NCI-H524 treated with DMSO at 0.1 percent for 48 hours (cell line): ENCODE data around the gene LRP2.
"Not testable (repeated sequence)": the region's sequence is repeated elsewhere in the genome, so short reads cannot be mapped to it uniquely, and the experiment has no call there.

Experiments used
- DNase-seq: peaks from one replicate; lab custom pipeline; 2025; lab: John Stamatoyannopoulos, UW

The LRP2 gene

DNA sequence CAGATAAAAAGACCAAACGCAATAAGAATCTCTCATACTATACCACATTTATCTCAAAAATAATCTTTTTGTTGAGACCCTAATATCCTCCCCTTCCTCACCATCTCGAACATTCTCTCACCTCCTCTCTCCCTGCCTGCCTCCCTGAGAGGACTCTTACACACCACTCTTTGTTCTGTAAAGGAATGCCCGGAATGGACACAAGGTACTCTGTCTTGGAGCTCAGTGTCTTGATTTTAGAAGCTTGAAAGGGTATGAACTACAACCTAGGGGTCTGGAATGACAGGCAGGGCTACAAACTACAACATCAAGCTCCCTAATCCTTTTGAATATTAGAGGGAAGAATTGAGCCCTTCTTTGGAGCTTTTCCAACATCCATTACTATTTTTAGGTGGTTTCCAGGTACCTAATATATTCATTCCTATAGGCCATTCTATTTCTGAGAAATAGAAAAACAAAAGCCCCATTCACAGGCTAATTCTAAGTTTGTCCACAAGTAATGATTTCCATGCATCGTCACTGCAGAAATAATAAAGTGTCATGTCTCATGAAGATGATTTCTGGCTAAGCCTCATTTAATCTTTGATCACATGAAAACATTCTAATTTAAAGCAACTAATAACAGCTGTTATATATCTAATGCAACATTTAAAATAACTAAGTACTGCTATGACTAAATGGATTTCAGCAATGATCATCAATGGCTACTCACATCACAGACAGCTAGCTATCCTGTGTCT, 60.6 kb downstream of the LRP2 start:
- DNase-seq, result no peak

DNA sequence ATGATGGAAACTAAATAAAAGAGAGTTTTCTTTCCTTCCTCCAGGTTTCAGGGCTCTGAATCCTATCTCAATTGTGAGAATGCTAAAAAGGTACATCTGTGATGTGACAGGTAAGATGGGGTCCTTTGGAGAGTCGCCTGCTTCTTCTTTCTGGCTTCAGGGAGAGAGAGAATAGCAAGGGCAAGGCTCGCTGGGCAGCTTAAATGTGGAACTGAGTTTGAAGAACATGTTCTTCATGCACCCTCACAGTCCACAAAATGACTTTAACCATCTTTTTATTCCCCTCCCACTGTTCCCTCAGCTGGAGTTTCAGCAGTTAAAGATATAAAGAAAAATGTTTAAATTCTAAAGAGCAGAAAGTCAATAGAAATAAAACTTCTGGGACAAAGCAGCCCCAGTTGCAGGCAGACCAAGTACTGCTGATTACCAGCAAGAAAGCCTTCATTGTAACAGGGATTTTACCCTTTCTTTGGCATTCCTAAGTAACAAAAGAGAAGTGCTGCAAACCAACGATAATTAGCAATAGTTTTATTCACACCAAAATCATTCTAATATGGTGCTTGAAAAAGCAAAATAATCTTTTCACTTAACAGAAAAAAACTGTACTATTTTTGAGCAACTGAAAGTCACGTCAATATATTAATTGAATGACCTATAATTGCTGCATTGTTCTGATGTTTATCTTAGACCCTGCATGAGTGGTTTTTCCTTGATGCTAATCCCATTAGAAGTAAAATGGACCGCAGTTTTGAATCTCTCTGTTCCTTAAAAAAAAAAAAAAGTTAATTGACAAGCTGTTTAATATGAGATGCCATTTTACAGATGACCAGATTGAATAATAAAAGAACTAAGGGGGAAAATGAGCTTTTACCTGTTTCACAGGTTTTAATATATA, 61.5 kb downstream of the LRP2 start:
- DNase-seq, result no peak

DNA sequence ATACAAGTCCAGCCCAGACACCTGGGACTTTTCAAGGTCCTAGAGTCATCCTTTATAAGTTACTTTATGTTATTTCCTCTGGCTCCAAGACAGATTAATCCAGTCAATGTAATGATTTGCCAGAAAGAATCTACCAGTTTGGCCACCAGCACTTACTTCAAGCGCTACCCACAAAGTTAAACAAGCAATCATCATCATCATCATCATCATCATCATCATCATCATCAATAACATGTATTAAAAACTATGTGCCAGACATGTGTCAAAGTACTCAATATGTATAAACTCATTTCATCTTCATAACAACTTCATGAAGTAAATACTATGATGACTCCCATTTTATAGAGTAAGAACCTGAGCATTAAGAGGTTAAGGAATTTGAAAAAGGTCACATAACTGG, 64.3 kb downstream of the LRP2 start:
- DNase-seq, result no peak

DNA sequence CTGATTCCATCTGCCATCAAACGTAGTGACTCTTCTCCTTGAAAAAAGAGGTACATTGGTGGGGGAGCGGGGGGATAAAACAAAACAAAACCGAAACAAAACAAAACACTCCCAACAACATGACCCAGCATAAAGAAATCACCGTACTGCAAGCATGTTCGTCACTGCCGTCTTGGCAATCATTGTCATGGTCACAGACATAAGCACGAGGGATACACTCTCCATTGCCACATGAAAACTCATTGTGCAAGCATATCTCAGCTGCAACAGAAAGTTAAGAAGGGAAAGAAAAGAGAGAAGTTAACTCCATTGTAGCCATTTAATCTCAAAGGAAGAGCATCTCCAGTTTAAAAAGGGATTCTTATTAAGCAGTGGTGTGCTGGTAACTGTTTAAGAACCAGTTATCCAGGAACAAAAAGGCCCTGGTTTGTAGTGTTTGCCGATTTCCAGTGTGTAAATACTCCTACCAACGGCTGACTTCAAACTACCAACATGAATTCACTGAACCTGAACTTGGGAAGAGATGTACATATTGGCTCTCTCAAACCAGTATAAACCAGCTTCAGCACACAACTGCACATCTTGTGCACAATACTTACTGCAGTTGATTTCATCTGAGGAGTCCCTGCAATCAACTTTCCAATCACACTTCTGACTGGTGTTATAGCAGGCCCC, 68.2 kb downstream of the LRP2 start:
- DNase-seq, result no peak

DNA sequence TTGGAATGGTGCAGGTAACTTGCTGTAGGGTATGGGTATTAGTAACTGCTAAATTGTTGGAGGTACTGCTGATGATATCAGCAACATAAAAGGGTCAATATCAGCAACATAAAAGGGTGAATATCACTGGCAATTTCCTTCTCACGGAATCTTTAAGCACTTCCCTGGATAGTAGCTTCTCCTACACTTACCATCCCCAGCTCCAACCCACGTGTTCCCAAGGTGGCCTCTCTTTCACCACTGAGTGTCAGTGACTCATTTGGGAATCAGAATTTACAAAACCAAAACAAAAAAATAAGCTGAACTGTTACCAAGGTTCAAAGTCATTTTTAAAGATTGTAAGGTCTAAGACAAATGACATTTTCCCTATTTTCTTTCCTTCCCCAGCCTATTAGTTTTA, 70.8 kb downstream of the LRP2 start:
- DNase-seq, result no peak

DNA sequence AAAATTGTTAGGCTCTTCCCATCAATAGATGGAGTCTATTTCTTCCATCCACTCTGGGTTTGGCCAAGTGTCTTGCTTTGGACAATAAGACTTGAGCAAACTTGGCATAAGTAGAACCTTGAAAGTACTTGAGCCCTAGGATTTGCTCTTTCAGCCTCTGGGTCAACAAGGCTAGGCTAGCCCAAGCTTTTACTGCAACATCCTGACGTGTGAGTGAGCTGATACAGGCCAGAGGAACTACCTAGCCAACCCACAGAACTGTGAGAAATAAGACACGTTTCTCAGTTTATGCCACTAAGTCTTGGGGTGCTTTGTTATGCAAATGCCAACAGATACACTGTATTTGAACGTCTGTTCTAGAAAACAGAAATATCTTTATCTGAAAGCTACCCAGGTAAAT, 71.9 kb downstream of the LRP2 start:
- no peak for DNase-seq

DNA sequence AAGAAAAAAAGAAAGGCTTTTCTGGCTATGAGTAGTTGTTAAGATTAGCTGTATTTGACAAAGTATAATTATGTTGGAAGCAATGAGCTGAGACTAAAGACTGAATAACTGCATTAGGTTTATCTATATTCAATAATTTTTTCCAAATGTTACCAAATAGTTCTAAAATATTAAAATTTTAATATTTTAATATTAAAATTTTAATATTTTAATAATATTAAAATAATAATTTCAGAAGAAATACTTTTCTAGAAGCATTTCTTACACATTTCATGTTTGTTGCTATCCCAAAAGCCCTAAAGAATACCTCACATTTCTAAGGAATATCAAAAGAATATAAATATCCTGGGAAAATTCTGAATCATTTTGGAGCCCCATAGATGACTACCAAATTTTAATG, 74.7 kb downstream of the LRP2 start:
- no peak for DNase-seq

DNA sequence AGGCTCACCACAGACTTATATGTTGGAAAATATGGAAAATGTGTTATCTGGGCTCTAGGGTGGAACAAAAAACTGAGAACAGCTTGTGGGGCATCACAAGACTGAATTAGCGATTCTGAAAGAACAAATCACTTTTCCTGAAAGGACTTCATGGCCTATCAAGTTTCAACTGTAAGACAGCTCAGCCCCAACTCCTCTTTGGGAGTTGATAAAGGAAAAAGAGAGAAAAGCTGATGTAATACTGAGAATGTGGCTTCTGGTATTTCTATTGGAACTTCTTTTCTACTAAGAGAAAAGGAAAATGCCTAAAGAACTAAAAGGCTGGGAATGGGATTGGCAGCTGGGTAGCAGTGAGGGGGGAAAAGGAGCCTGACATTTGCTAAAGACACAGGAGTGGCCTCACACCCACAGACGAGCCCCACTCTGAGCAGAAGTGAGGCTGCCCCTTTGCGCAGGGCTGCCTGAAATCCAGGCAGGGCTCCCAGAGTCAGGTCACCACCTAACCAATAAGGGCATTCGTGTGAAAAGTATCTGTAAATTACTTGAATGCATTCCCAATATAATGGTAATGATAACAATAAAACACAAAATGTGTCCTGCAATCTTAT, 75.6 kb downstream of the LRP2 start:
- no peak for DNase-seq

DNA sequence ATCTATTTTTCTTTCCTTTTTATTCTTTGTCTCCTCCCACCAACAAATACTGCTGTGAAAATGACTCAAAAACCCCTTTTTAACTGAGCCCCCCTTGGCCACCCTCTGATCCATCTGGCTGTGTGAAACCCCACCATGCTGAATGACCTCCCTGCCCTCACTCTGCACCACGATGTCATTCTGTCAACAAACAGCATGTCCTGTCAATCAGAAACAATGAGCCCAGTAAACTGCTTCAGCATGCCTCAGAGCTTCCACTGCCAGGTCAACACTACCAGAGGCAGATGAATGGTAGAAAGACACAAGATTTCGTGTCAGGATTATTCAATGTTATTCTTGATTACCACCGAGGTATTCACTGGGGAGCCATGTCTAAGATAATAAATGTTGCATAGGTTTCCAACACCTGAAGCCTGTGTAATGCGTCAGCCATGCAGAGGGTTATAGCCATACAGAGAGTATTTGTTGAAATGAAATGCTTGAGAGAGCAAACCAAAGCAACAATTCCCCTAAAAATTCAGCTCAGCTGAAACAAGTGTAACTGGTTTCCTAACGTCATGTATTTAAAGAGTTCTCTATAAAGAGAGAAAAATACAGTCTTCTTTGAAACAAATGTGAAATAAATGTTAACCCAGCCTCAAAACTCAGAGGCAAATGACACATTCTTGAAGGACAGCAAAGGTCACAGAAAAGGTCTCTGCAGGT, 76.7 kb downstream of the LRP2 start:
- no peak for DNase-seq

DNA sequence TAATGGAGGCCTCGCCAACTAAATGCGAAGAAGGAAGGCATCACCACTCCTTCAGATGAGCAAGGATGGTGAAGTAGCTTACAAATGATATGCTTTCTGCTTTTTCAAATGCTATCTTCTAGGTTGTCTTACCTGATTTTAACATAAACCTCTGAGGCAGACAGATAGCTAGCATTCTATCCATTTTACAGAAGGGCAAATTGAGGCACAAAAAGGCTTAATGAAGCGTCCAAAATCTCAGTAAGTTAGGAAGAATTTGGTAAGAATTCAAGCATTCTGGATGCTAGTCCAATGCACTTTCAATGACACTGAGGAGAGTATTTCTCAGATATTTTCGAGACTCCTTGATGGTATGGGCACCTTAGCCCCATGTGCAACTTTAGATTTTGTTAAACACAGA, 81.8 kb downstream of the LRP2 start:
- DNase-seq, result no peak

DNA sequence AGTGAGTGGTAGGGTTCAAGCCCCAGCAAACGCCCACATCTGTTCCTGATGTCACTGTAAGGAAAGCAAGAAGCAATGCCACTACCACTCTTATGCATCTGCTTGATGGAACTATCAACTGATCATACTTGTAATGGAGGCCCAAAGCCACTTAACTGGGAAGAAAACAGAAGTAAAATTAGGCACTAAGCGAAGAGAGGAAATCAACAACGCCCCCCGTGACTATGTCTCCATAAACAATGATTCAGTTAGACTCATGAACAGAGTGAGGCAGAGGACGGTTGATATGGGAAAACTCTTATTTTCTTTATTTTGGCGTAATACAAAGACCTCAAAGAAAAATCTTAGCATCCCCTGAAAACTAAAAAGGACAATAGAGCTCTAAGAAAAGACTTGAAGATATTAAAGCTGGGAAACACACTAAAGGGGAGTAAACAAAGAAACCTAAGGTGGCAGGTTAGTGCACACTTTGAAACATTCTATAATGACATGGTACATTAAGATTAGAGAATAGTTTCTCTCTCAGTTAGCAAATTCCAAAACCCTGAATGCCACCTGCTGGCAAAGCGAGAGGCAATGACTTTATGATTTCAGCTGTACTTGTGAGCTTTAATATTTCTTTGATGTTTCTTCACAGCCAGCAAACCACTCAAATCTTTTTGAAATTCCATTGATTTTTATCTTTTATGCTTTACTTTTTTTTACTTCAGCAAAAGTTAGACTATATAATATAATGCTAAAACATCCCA, 86.5 kb downstream of the LRP2 start:
- no peak for DNase-seq

DNA sequence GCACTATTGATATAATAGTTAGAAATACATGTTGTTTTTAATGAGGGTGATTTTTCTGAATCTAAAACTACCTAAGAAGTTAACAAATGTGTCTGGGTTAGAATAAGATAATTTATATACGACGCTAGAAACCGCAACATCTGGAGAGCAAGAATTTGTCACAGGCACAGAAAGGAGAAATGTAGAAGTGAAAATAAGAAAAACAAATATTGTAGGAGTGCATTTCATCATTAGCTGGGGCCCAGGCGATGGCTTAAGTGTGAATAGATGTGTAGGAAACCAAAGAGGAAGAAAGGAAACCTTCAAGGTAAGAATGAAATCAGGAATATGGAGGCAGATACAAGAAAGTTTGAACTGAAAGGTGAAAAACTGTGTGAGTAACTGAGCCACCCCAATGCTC, 90.3 kb downstream of the LRP2 start:
- no peak for DNase-seq

DNA sequence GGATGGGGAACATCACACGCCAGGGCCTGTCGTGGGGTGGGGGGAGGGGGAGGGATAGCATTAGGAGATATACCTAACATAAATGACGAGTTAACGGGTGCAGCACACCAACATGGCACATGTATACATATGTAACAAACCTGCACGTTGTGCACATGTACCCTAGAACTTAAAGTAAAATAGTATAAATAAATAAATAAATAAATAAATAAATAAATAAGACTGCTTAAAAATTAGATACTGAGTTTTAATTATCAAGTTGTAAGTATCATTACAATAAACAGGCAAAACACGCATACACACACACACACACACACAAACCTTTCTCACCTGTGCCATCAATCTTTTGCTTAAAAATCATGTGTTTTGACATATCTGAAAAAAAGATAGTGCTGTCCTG, 91.8 kb downstream of the LRP2 start:
- not testable (repeated sequence) for DNase-seq

DNA sequence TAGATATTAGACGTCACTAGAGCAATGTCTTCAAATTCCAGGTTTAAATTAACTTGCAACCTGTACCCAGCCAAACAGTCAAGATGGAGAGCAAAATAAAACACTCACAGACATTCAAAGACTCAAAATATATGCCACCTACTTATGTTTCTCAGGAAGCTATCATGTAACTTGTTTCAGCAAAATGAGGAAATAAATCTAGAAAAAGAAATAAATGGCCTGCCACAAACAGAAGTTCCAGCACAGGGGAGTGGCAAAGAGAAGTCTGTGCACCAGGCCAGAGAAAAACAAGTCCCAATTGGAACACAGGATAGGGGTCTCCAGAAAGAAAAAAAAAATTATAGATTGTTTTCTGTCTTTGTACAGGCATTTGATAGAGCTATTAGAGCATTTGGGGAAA, 96.7 kb downstream of the LRP2 start:
- DNase-seq, result no peak

DNA sequence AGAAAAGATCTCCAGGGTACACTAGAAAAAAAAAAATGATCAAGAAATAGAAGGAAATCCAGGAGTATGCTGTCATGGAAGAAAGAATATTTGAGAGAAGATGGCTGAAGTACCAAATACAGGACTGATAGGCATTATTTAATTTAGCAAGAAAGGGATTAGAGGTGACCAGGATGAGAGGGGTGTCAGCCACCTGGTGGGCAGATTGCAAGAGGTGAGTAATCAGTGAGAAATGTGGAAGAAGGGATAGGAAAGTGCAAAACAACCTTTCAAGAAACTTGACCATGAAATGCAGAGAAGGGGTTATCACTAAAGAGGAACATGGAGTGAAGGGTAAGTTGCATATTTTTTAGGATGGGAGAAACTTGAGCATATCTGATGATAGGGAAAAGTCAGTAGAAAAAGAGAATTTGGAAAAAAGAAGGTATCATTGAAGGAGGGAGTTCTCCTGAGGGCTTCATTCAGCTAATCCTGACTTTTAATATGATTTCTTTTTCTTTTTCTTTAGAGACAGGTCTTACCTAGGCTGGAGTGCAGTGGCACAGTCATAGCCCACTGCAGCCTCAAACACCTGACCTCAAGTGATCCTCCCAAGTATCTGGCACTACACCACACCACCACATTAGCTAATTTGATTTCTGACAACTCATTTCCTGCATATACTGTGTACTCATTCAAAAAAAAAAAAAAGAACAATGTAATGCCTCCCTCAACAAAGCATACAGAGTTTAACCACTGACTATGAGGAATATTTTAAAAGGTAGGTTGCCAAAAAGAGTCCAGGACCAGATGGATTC, 101.3 kb downstream of the LRP2 start:
- no peak for DNase-seq

DNA sequence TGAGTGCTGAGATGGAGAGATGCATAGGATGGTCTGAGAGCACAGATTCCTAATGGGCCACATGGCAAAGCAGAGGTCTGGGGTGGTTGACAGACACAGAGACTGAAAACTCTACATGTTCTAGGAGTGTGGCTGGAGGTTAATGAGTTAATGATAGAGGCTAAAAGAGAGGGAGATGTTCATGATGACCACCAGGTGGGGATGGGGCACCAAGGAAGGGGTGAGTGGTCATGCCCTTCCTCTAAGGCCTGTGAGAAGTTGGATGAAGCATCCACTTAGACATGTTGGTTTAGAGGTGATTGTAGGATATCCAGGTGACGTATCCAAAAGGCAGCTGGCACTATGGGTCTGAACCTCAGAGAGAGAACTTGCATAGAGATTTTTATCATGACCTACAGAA, 102.1 kb downstream of the LRP2 start:
- no peak for DNase-seq

DNA sequence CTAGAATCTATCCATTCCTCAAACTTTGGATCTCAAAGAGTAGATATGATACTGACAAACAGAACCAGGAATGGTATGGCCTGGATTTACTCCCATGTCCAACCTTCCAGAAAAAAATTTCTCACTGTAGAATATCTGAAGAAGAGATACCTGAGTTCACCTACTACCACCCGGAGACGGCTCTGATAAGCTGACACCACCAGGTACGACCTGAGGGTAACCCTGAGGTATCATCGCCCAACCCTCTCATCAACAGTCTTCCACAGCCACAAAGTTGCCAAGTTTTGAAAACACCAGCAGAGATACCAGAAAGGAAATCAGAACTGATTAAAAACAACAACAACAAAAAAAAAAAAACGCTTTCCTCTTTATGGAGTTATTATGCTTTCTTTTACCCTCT, 102.9 kb downstream of the LRP2 start:
- no peak for DNase-seq

DNA sequence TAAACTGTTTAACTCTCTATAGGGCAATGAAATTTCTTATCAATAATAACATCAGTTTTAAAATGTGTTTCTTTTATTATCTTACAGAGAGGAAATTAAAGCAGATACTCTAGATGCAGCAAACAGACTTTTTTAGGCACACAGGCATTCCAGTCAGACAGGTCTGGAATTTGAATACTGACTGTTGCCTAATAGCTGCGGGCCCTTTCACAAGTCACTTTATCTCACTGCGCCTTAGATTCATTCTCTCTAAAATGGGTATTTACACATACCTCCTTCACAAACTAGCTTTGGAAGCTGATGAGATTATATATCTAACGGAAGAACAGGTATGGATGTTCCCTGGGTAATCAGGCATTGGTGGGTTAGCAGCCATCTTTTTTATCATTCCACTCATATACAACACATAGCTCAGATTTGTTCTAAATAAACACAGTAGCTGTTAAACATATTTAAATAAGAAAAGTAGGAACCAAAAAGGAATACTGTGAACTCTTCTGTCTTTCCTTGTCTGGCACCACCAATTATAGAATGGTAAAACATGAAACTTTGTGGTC, 104.2 kb downstream of the LRP2 start:
- DNase-seq, result no peak

DNA sequence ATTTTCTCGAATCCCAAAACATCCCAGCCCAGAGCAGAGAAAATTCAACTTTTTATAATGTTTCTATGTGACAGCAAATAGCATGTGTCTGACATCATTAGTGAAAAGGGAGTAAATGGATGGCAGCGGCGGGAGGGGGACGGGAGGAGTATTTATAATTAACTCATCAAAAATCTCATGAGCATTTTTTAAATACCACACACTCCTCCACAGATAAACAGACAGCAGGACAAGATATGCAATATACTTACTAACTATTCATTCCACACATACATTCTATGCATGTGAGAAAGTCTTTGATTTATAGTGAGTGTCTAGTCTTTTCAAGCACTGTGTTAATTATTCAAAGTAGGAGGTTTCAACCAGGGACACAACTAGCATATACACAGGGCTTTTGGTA, 107.6 kb downstream of the LRP2 start:
- no peak for DNase-seq

DNA sequence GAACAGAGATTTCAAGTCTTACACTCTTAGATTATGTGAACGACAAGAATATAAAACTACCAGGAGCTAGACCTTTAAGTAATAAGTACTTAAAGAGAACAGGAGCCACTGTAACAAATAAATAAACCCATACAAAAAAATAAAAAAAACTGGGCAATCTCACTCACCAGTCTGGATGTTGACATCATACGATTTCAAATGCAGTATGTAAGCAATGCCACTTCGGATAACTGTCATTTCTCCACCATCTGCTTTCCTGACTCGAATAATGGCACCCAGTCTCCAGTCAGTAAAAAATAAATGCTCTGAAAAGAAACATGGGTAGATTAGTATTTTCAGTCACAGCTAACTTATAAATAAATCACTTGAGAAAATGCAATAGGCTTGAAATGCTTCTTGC, 115.1 kb downstream of the LRP2 start:
- DNase-seq, result no peak
